WTC11 (cell line): ENCODE measurements around the gene SYCP2L. TPM values are rescaled to one million over a fixed set of nuclear protein-coding genes. Genes with fewer than 3 reads are reported as not detected.

Experiments used
- ATAC-seq: fragments of 200-7000 bp; cut with Tn5 transposase; 2 replicates; pipeline ENCODE4 v1.10.0; 2021; ENCODE audit warnings: mild to moderate bottlenecking, moderate library complexity
- CTCF ChIA-PET: fragments of 300-600 bp; sonication (Branson Sonifier 250); formaldehyde crosslinking; loops from one replicate; lab custom pipeline; 2021; ENCODE audit warnings: antibody characterized with exemption; lab: Charles Lee
- POLR2A ChIA-PET: fragments of 350-600 bp; sonication (Branson Sonifier 250); formaldehyde crosslinking; loops from one replicate; lab custom pipeline; 2021; ENCODE audit warnings: antibody characterized with exemption; lab: Charles Lee
- DNase-seq: peaks from one replicate; pipeline ENCODE4 v3.0.0; 2021; ENCODE audit warnings: low spot score
- H3K27ac Mint-ChIP-seq: 2 replicates; pipeline ENCODE4 v1.8.0; 2021; ENCODE audit warnings: mixed read lengths
- H3K27me3 Mint-ChIP-seq: 2 replicates; pipeline ENCODE4 v1.8.0; 2021; ENCODE audit warnings: low read depth, mild to moderate bottlenecking, moderate library complexity, mixed read lengths
- H3K36me3 Mint-ChIP-seq: 2 replicates; pipeline ENCODE4 v1.8.0; 2021; ENCODE audit warnings: mixed read lengths
- H3K4me1 Mint-ChIP-seq: 2 replicates; pipeline ENCODE4 v1.8.0; 2022; ENCODE audit warnings: mixed read lengths
- H3K4me3 Mint-ChIP-seq: 2 replicates; pipeline ENCODE4 v1.8.0; 2021; ENCODE audit warnings: mild to moderate bottlenecking, moderate library complexity, mixed read lengths
- H3K9me3 Mint-ChIP-seq: 2 replicates; pipeline ENCODE4 v1.8.0; 2021; ENCODE audit warnings: mixed read lengths
- ATF1 ChIP-seq: sonication (generic); formaldehyde crosslinking; IDR thresholded peaks from 2 replicates; pipeline ENCODE4 v1.8.1; 2023; ENCODE audit warnings: mild to moderate bottlenecking, moderate library complexity, missing genetic modification reagents
- ATF6 ChIP-seq: sonication (generic); formaldehyde crosslinking; IDR thresholded peaks from 2 replicates; pipeline ENCODE4 v1.8.1; 2023; ENCODE audit warnings: mild to moderate bottlenecking, missing genetic modification reagents
- CTCF ChIP-seq: fragments of 200-600 bp; IDR thresholded peaks from 2 replicates; pipeline ENCODE4 v1.8.0; 2022; ENCODE audit warnings: antibody characterized with exemption
- FOXK1 ChIP-seq: sonication (generic); formaldehyde crosslinking; IDR thresholded peaks from 2 replicates; pipeline ENCODE4 v1.8.0; 2022; ENCODE audit warnings: mild to moderate bottlenecking, moderate library complexity, missing genetic modification reagents
- FOXP4 ChIP-seq: sonication (generic); formaldehyde crosslinking; IDR thresholded peaks from 2 replicates; pipeline ENCODE4 v1.8.0; 2022; ENCODE audit warnings: mild to moderate bottlenecking, missing genetic modification reagents
- GABPB1 ChIP-seq: sonication (generic); formaldehyde crosslinking; IDR thresholded peaks from 2 replicates; pipeline ENCODE4 v1.8.1; 2023; ENCODE audit warnings: mild to moderate bottlenecking, missing genetic modification reagents
- GTF2I ChIP-seq: fragments of 250-450 bp; sonication (Bioruptor Pico); conservative IDR thresholded peaks from 2 replicates; pipeline ENCODE4 v1.4.0; 2021; ENCODE audit warnings: mild to moderate bottlenecking
- NFE2L1 ChIP-seq: sonication (generic); formaldehyde crosslinking; IDR thresholded peaks from 2 replicates; pipeline ENCODE4 v1.8.1; 2023; ENCODE audit warnings: missing genetic modification reagents
- STAT6 ChIP-seq: sonication (generic); formaldehyde crosslinking; conservative IDR thresholded peaks from 2 replicates; pipeline ENCODE4 v1.8.1; 2023; ENCODE audit warnings: mild to moderate bottlenecking, low read depth, missing genetic modification reagents, moderate library complexity
- TEAD4 ChIP-seq: sonication (generic); formaldehyde crosslinking; IDR thresholded peaks from 2 replicates; pipeline ENCODE4 v1.8.0; 2022; ENCODE audit warnings: mild to moderate bottlenecking, missing genetic modification reagents
- TP53 ChIP-seq: sonication (generic); formaldehyde crosslinking; IDR thresholded peaks from 2 replicates; pipeline ENCODE4 v1.8.1; 2023; ENCODE audit warnings: mild to moderate bottlenecking, missing genetic modification reagents
- ZNF219 ChIP-seq: sonication (generic); formaldehyde crosslinking; IDR thresholded peaks from 2 replicates; pipeline ENCODE4 v1.8.0; 2023; ENCODE audit warnings: missing genetic modification reagents, mild to moderate bottlenecking, borderline replicate concordance
- ZNF396 ChIP-seq: fragments of 250-450 bp; sonication (Bioruptor Pico); IDR thresholded peaks from 2 replicates; pipeline ENCODE4 v1.8.0; 2021; ENCODE audit warnings: mild to moderate bottlenecking, moderate library complexity, borderline replicate concordance
- ZNF423 ChIP-seq: fragments of 250-450 bp; sonication (Bioruptor Pico); IDR thresholded peaks from 2 replicates; pipeline ENCODE4 v2.1.2; 2022; ENCODE audit warnings: mild to moderate bottlenecking, moderate library complexity
- ZNF425 ChIP-seq: fragments of 250-450 bp; sonication (Bioruptor Pico); conservative IDR thresholded peaks from 2 replicates; pipeline ENCODE4 v1.9.0; 2021; ENCODE audit warnings: mild to moderate bottlenecking
- ZNF512 ChIP-seq: sonication (generic); formaldehyde crosslinking; IDR thresholded peaks from 2 replicates; pipeline ENCODE4 v1.8.1; 2022; ENCODE audit warnings: missing genetic modification reagents, borderline replicate concordance
- total RNA-seq: library from RNA; stranded (reverse); gene quantifications from 3 replicates; pipeline ENCODE4 v1.2.3, GENCODE V29; 2021
- TF ChIP-seq, protein P1 (sequence below): sonication (generic); formaldehyde crosslinking; IDR thresholded peaks from 2 replicates; pipeline ENCODE4 v1.8.0; 2022; ENCODE audit warnings: mild to moderate bottlenecking, missing genetic modification reagents
- TF ChIP-seq, protein P2 (sequence below): sonication (generic); formaldehyde crosslinking; IDR thresholded peaks from 2 replicates; pipeline ENCODE4 v1.8.1; 2023; ENCODE audit warnings: mild to moderate bottlenecking, moderate library complexity, missing genetic modification reagents

Gene SYCP2L
- total RNA-seq, 1 experiment from 2014 or later, result 5.4 TPM

GRCh38 chr6:10962673-10963072, 75.8 kb downstream of the SYCP2L start (continued):
- TF ChIP-seq, protein P1, sequence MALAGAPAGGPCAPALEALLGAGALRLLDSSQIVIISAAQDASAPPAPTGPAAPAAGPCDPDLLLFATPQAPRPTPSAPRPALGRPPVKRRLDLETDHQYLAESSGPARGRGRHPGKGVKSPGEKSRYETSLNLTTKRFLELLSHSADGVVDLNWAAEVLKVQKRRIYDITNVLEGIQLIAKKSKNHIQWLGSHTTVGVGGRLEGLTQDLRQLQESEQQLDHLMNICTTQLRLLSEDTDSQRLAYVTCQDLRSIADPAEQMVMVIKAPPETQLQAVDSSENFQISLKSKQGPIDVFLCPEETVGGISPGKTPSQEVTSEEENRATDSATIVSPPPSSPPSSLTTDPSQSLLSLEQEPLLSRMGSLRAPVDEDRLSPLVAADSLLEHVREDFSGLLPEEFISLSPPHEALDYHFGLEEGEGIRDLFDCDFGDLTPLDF (CRISPR knock-in tag), result no peak
- TF ChIP-seq ZNF219 (CRISPR knock-in tag), result no peak
- no peak for TF ChIP-seq GABPB1 (CRISPR knock-in tag)

DNA sequence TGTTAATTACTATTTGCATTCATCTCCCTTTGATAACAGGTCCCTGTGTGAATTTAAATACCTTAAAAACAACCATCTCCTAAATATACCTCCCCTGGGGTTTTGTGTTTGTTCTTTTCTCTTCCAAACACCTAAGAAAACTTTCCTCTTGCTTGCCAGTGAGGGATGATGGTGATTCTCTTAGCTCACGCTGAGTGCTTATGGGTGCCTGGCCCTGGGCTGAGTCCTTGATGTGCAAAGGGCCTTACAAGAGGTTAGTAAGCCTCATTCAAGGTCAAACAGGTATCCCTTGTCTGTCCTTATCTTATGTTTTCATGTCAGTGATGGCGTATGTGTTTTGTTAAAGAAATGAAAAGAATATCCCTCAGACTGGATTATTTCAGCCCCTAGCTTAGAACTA, 76.3 kb downstream of the SYCP2L start:
- TF ChIP-seq, protein P2, sequence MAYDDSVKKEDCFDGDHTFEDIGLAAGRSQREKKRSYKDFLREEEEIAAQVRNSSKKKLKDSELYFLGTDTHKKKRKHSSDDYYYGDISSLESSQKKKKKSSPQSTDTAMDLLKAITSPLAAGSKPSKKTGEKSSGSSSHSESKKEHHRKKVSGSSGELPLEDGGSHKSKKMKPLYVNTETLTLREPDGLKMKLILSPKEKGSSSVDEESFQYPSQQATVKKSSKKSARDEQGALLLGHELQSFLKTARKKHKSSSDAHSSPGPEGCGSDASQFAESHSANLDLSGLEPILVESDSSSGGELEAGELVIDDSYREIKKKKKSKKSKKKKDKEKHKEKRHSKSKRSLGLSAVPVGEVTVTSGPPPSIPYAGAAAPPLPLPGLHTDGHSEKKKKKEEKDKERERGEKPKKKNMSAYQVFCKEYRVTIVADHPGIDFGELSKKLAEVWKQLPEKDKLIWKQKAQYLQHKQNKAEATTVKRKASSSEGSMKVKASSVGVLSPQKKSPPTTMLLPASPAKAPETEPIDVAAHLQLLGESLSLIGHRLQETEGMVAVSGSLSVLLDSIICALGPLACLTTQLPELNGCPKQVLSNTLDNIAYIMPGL (CRISPR knock-in tag), result no peak
- TF ChIP-seq CTCF (no peak), FOXK1 (CRISPR knock-in tag) (no peak), ATF6 (CRISPR knock-in tag) (no peak), ZNF423 (CRISPR knock-in tag) (0 out of 2 replicates have a peak, but pooled peaks have one; percentile 7)
- TF ChIP-seq, all 79 proteins: peak for 1
- Mint-ChIP-seq H3K27ac (no peak overlapping the region), H3K36me3 (peaks cover 18% of the 10 kb centered on the region), H3K4me1 (peaks cover 13% of the 10 kb centered on the region), H3K4me3 (no peak overlapping the region), H3K27me3 (peaks cover 85% of the 10 kb centered on the region), H3K9me3 (peaks cover 16% of the 10 kb centered on the region)
- ChIA-PET POLR2A (no interaction called here), CTCF (interaction anchor here (0.5 to 2.4 kb wide), 5 partner anchors 9 to 485 kb away, joined by 3 to 14 read pairs (median 3); partner anchors contain the start of gene ELOVL2)
- ATAC-seq (peak; percentile 28; the same call in 1 of the 2 replicates), DNase-seq (no peak)

- Mint-ChIP-seq H3K9me3 (peaks cover 16% of the 10 kb centered on the region), H3K36me3 (peaks cover 18% of the 10 kb centered on the region), H3K27me3 (peaks cover 73% of the 10 kb centered on the region), H3K27ac (no peak overlapping the region), H3K4me1 (peaks cover 13% of the 10 kb centered on the region), H3K4me3 (no peak overlapping the region)
- ChIA-PET CTCF (interaction anchor here (2.4 kb wide), 1 partner anchor 10 kb away, joined by 14 read pairs; no protein-coding TSS in a partner anchor), POLR2A (no interaction called here)
- ATAC-seq (no peak), DNase-seq (no peak)
- TF ChIP-seq TP53 (CRISPR knock-in tag), result no peak
- TF ChIP-seq GTF2I (CRISPR knock-in tag), result no peak
- no peak for TF ChIP-seq FOXP4 (CRISPR knock-in tag)
- no peak for TF ChIP-seq NFE2L1 (CRISPR knock-in tag)
- no peak for TF ChIP-seq ZNF425
- no peak for TF ChIP-seq ZNF396 (CRISPR knock-in tag)
- no peak for TF ChIP-seq TEAD4 (CRISPR knock-in tag)
- TF ChIP-seq ATF1 (CRISPR knock-in tag), result no peak
- TF ChIP-seq ZNF512 (CRISPR knock-in tag), result no peak
- TF ChIP-seq STAT6 (CRISPR knock-in tag), result no peak
Measured at GRCh38 chr6:10964684-10965083, 77.8 kb downstream of the SYCP2L start.
